ENCODE results near the gene ERBB4. TPM values are rescaled to one million over a fixed set of nuclear protein-coding genes. Genes with fewer than 3 reads are reported as not detected.

Gene ERBB4
- polyA plus RNA-seq, 2 of the 4 experiments (the other 2 are of a cell fraction): not detected

DNA sequence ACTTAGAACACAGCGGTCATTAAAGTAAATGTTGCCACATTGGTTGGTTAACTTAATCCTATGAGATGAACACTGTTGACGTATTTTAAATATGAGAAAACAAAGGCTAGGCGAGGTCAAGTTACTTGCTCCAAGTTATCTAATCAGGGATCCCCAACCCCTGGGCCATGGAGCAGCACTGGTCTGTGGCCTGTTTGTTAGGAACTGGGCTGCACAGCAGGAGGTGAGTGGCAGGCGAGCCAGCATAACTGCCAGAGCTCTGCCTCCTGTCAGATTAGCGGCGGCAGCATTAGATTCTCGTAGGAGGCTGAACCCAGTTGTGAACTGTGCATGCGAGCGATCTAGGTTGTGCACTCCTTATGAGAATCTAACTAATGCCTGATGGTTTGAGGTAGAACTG, 1103.3 kb downstream of the ERBB4 start:
- no peak overlapping the region for H3K4me3 ChIP-seq

DNA sequence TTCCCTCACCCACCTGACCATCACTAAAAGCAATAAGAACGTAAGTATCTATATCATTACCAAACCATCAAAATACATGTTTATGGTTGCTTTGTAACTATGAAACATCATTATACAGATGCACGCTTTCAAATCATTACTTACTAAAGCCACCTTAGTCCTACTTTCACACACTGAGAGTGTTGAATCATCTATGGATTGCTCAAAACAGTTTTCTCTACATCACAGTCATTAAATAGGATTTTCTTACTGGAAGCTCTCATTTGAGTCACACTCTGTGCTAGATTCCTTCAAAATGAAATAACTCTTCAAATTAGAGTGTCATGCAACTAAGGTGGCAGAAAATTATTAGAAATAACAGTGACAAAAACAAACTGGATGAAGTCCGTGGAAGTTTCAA, 1103.8 kb downstream of the ERBB4 start:
- ATAC-seq (no peak), DNase-seq (ENCODE audit: low read depth in 1 of 2, low spot score in 1 of 2) (no peak), FAIRE-seq (no peak)
- Histone ChIP-seq H3K4me2 (no peak overlapping the region), H3K27ac (no peak overlapping the region), H3K4me1 (no peaks in the 10 kb centered on the region), H3K4me3 (no peak overlapping the region), H3K9me3 (no peaks in the 10 kb centered on the region)
- TF ChIP-seq MYC (IDR thresholded peaks at IDR 0.05; ENCODE audit: borderline replicate concordance, low read length) (no peak), GATA3 (IDR thresholded peaks at IDR 0.05; ENCODE audit: borderline replicate concordance) (no peak), HDAC2 (IDR thresholded peaks at IDR 0.05) (no peak), HEYL (CRISPR knock-in tag; IDR thresholded peaks at IDR 0.05) (no peak), RNF2 (IDR thresholded peaks at IDR 0.05; ENCODE audit: borderline replicate concordance, low read depth) (no peak), FOXS1 (CRISPR knock-in tag; IDR thresholded peaks at IDR 0.05) (no peak), SMC3 (IDR thresholded peaks at IDR 0.05) (no peak), JUN (IDR thresholded peaks at IDR 0.05) (no peak), HOXA7 (CRISPR knock-in tag; IDR thresholded peaks at IDR 0.05) (no peak)
- TF ChIP-seq, protein P1, sequence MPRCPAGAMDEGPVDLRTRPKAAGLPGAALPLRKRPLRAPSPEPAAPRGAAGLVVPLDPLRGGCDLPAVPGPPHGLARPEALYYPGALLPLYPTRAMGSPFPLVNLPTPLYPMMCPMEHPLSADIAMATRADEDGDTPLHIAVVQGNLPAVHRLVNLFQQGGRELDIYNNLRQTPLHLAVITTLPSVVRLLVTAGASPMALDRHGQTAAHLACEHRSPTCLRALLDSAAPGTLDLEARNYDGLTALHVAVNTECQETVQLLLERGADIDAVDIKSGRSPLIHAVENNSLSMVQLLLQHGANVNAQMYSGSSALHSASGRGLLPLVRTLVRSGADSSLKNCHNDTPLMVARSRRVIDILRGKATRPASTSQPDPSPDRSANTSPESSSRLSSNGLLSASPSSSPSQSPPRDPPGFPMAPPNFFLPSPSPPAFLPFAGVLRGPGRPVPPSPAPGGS (IDR thresholded peaks at IDR 0.05): no peak
- ChIA-PET POLR2A (no interaction called here), CTCF (interaction anchor here (0.8 kb wide), 1 partner anchor 23 kb away, joined by 3 read pairs; no protein-coding TSS in a partner anchor)
- WGBS (ENCODE audit: missing lambda C conversion rate): 60% methylated on average over 3 of the region's 3 CpGs

More for the DNA sequence above, 1103.3 kb downstream of the ERBB4 start:
- FAIRE-seq (no peak), DNase-seq (ENCODE audit: low read depth in 1 of 2, low spot score in 1 of 2) (no peak), ATAC-seq (no peak)
- Histone ChIP-seq H3K9me3 (no peaks in the 10 kb centered on the region), H3K4me1 (no peaks in the 10 kb centered on the region), H3K27ac (no peak overlapping the region), H3K4me2 (no peak overlapping the region)
- ChIA-PET POLR2A (no interaction called here), CTCF (no interaction called here)
- no peak for TF ChIP-seq JUN (IDR thresholded peaks at IDR 0.05)
- no peak for TF ChIP-seq HOXB13 (CRISPR knock-in tag; IDR thresholded peaks at IDR 0.05; ENCODE audit: low read depth)
- no peak for TF ChIP-seq E2F6 (IDR thresholded peaks at IDR 0.05; ENCODE audit: borderline replicate concordance, low read depth)
- TF ChIP-seq RFX5 (IDR thresholded peaks at IDR 0.05): no peak
- no peak for TF ChIP-seq GATA3 (IDR thresholded peaks at IDR 0.05; ENCODE audit: borderline replicate concordance)
- no peak for TF ChIP-seq KDM5A (IDR thresholded peaks at IDR 0.05)
- TF ChIP-seq BHLHE40 (IDR thresholded peaks at IDR 0.05; ENCODE audit: low read depth, low read length): no peak
- TF ChIP-seq CHD2 (IDR thresholded peaks at IDR 0.05; ENCODE audit: low read length, partially characterized antibody): no peak
- no peak for TF ChIP-seq MAZ (IDR thresholded peaks at IDR 0.05; ENCODE audit: borderline replicate concordance, low read depth, low read length)
- TF ChIP-seq RAD21 (conservative IDR thresholded peaks at IDR 0.05 in 1 of 2, IDR thresholded peaks at IDR 0.05 in 1 of 2): no peak
- no peak for TF ChIP-seq RCOR1 (IDR thresholded peaks at IDR 0.05; ENCODE audit: low read depth, low read length)
- 83% methylated on average over 9 of the region's 9 CpGs for WGBS (ENCODE audit: missing lambda C conversion rate)

GRCh38 chr2:211429256-211429920, 1109.2 kb downstream of the ERBB4 start:
- POLR2A ChIA-PET: no interaction called here
- no peak for ATAC-seq

More at GRCh38 chr2:211429256-211429920, 1109.2 kb downstream of the ERBB4 start:
- no peak overlapping the region for H3K4me3 ChIP-seq
- no peak for DNase-seq (ENCODE audit: low read depth in 1 of 2, low spot score in 1 of 2)
- TF ChIP-seq EHMT2 (IDR thresholded peaks at IDR 0.05; ENCODE audit: low read depth) (no peak), HOXB5 (CRISPR knock-in tag; IDR thresholded peaks at IDR 0.05) (no peak), TP53 (CRISPR knock-in tag; IDR thresholded peaks at IDR 0.05) (no peak), ESRRA (IDR thresholded peaks at IDR 0.05; ENCODE audit: borderline replicate concordance, low read length) (no peak), KDM5A (IDR thresholded peaks at IDR 0.05) (no peak), FOSL2 (IDR thresholded peaks at IDR 0.05) (no peak), FOSL2 (CRISPR knock-in tag; IDR thresholded peaks at IDR 0.05) (no peak), REST (IDR thresholded peaks at IDR 0.05) (no peak), SREBF2 (IDR thresholded peaks at IDR 0.05) (no peak), RARB (CRISPR knock-in tag; IDR thresholded peaks at IDR 0.05) (no peak), JUNB (IDR thresholded peaks at IDR 0.05) (no peak), CBX8 (IDR thresholded peaks at IDR 0.05) (no peak), HOXB13 (CRISPR knock-in tag; IDR thresholded peaks at IDR 0.05; ENCODE audit: low read depth) (no peak)
- TF ChIP-seq, protein P1 (IDR thresholded peaks at IDR 0.05): no peak
- H3K4me2 ChIP-seq: no peak overlapping the region
- H3K4me1 ChIP-seq: no peaks in the 10 kb centered on the region
- H3K9me3 ChIP-seq: no peaks in the 10 kb centered on the region
- FAIRE-seq: no peak
- 43% methylated on average over 3 of the region's 3 CpGs for WGBS (ENCODE audit: missing lambda C conversion rate)
- CTCF ChIA-PET: no interaction called here
- no peak overlapping the region for H3K27ac ChIP-seq
